A204.1 (cell line): ENCODE results near the gene PCDHGC3.

Experiments used
- FAIRE-seq: peaks from 2 replicates; lab custom pipeline; 2012; peaks lifted over from hg19 to GRCh38; lab: Jason Lieb, UNC

Gene PCDHGC3

GRCh38 chr5:141485321-141486055 is 9.7 kb downstream of the PCDHGC3 start:
- FAIRE-seq, result no peak

DNA sequence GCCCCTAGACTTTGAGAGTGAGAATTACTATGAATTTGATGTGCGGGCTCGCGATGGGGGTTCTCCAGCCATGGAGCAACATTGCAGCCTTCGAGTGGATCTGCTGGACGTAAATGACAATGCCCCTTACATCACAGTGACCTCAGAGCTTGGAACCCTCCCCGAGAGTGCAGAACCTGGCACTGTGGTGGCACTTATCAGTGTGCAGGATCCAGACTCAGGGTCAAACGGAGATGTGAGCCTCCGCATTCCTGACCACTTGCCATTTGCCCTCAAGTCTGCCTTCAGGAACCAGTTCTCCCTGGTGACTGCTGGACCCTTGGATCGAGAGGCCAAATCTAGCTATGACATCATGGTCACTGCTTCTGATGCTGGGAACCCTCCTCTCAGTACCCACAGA is 10.3 kb downstream of the PCDHGC3 start:
- no peak for FAIRE-seq

GRCh38 chr5:141487131-141487530 is 11.4 kb downstream of the PCDHGC3 start:
- FAIRE-seq, result no peak

DNA sequence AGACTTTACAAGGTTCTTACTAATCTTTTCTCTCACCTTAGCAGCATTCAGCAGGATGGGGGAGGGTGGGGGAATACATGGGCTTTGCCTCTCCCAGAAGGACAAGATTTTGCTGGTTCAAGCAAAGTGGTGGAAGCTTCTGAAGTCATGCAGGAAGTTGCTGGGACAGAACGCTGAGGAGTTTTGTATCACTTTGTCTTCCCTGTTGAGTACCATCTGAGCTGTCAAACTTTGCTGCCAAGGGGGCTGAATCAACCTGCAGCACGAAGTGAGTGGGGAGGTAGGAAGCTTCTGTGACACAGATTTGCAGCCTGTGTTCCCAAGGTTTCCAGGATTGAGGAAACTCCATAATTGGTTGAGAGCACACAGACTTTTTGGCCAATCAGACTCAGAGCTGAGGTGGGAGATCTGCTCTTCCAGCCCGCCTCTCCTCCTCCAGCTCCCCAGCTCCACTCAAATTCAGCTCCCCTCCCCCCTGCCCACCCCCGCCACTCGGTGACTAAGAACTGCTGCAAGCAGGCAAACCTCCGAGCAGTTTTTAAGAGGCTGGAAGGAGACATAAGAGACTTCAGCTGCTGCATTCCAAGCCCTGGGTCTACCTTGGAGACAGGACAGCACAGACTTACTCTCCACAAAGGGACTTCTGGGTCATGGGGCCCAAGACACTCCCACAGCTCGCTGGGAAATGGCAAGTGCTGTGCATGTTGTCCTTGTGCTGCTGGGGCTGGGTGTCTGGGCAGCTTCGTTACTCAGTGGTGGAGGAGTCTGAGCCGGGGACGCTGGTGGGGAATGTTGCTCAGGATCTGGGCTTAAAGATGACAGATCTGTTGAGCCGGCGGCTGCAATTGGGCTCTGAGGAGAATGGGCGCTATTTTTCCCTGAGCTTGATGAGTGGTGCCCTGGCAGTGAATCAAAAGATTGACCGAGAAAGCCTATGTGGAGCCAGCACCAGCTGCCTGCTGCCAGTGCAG is 13.1 kb downstream of the PCDHGC3 start, which contains the start of gene PCDHGC5:
PCDHGC5 (plus strand) TSS at position 491 of the 971 bp plus-strand sequence; CDS start at position 651, 160 bp downstream.
- no peak for FAIRE-seq

- no peak for FAIRE-seq
Measured at GRCh38 chr5:141489841-141490240, 14.1 kb downstream of the PCDHGC3 start.

GRCh38 chr5:141490271-141490670 is 14.5 kb downstream of the PCDHGC3 start:
- no peak for FAIRE-seq

DNA sequence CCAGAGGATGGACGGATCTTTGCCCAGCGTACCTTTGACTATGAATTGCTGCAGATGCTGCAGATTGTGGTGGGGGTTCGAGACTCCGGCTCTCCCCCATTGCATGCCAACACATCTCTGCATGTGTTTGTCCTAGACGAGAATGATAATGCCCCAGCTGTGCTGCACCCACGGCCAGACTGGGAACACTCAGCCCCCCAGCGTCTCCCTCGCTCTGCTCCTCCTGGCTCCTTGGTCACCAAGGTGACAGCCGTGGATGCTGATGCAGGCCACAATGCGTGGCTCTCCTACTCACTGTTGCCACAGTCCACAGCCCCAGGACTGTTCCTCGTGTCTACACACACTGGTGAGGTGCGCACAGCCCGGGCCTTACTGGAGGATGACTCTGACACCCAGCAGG is 15.0 kb downstream of the PCDHGC3 start:
- no peak for FAIRE-seq

DNA sequence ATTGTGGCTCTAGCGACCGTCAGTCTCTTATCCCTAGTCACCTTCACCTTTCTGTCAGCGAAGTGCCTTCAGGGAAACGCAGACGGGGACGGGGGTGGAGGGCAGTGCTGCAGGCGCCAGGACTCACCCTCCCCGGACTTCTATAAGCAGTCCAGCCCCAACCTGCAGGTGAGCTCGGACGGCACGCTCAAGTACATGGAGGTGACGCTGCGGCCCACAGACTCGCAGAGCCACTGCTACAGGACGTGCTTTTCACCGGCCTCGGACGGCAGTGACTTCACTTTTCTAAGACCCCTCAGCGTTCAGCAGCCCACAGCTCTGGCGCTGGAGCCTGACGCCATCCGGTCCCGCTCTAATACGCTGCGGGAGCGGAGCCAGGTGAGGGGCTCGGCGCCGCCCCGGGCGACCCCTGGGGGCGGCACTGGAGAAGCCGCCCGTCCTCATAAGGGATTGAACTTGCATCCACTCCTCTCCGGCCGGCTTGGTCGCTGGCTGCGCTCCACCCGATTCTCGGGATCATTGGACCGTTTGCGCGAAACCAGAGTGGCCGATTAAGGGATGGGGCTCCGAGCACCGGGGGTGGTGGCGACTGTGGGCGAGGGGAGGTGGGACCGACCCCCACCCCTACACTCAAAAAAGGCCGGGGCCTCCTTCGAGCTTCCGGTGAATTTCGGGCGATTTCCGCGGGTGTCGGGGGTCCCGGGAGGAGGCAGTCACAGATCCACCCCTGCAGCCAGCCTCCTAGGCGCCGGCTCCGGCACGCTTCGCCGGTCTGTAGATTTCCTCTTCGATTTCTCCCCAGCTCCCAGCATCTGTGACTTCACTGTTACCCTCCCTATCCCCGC is 15.8 kb downstream of the PCDHGC3 start:
- FAIRE-seq, result no peak

GRCh38 chr5:141492168-141492885 is 16.6 kb downstream of the PCDHGC3 start:
- FAIRE-seq, result no peak

- FAIRE-seq, result no peak
Measured at GRCh38 chr5:141493500-141494422, 18.0 kb downstream of the PCDHGC3 start.

DNA sequence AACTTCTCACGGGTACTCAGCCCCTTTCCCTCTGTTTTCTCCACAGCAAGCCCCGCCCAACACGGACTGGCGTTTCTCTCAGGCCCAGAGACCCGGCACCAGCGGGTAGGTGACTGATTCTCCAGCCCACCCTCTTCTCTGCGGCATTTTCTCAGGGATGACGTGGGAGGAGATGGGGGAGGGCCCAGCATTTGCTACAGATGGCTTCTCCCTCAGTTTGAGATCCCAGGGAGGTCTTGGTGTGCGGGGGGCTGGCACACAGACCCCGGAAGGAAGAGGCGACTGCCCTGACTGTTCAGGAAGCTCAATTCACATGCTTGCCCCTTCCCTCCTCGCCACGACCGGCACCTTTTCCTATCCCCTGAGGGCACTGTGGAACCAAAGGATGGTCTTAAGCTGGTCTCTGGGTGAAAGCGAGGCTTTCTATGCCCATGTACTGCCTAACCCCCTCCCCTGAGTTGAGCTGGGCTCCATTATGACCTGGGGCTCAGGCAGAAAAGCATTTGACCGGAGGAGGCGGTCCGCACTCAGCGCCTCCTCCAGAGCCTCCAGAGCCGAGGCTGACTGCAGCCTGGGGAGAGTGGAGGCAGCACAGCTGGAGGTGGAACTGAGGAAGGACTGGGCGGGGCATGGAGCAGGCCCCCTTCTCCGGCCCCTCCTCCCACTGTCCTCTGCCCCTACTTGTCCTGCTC is 19.1 kb downstream of the PCDHGC3 start:
- no peak for FAIRE-seq

GRCh38 chr5:141495453-141495811 is 19.7 kb downstream of the PCDHGC3 start:
- FAIRE-seq, result no peak

GRCh38 chr5:141496038-141496437 is 20.3 kb downstream of the PCDHGC3 start:
- no peak for FAIRE-seq

DNA sequence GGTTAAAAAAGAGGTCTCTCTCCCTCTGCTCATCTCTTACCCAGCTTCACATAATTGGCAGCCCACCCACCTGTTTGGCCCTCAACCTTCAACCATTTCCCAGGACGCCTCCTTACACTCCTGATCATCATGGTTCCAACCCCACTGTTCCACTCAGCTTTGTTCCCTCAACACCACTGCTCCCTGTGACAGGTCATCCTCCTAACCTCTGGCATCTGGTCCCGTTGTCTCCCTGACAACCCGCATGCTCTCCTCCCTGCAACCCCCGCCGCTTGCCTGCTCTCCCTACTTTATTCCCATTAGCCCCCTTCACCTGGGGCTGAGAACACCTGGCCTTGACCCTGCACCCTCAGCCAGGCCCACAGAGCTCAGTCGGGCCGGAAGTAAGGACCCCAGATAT is 26.0 kb downstream of the PCDHGC3 start:
- FAIRE-seq, result no peak

- no peak for FAIRE-seq
Measured at GRCh38 chr5:141503681-141504080, 27.9 kb downstream of the PCDHGC3 start.

DNA sequence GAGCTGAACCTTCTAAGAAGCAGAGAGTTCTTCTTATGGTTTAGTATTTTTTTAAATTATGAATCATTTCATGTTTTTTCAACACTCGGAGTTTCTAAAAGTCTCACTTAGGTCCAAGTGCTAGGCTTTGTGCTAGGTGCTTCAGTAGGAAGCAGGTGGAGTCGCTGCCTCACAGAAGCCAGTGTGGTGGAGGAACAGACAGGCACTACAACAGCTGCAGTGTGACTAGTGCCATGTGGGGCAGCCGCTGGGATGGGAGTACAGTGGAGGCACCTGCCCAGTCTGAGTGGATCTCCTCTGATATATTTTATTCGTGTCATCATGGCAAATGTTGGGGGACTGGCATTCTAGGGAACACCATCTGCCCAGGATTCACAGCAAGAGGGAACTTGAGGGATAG is 28.4 kb downstream of the PCDHGC3 start:
- no peak for FAIRE-seq

GRCh38 chr5:141506381-141507155 is 30.8 kb downstream of the PCDHGC3 start:
- FAIRE-seq, result no peak

DNA sequence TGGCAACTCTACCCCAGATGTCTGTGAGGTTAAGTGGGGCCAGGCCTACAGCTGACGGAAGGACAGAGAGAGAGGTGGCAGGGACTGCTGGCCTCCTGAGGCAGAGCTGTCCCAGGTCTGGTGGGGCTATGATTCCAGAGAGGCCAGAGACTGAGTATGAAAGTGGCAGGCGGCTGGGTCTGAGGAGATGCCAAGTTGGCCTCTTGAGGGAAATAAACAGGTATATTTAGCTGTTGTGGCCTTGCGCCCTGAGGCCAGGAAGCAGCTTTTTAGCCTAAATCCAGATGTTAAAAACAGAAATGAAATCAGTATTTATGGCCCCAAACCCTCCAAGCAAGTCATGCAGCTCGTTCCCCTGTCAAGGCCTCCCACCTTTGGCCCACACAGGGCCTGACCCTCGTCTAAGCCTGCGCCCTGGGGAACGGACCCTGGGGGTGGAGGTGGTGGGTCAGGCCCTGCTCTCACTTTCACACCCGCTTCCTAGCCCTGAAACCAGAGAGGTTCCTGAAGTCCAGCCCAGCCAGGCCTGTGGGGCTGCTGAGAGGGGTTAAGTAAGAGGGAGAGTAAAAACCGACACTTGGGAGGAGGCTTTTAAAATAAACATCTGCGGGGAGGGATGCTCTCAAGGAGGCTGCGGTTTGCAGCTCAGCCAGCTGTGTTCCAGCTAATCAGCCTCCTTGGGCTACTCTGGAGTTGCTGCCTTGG is 31.8 kb downstream of the PCDHGC3 start:
- no peak for FAIRE-seq

- FAIRE-seq, result no peak
Measured at GRCh38 chr5:141508440-141508797, 32.7 kb downstream of the PCDHGC3 start.
